ENCODE measurements around the gene ZMIZ1. TPM values are rescaled to one million over a fixed set of nuclear protein-coding genes. Genes with fewer than 3 reads are reported as not detected.

The ZMIZ1 gene
- total and polyA plus RNA-seq, 2 donors from 2014 or later: 14.2 to 97.6 TPM

DNA sequence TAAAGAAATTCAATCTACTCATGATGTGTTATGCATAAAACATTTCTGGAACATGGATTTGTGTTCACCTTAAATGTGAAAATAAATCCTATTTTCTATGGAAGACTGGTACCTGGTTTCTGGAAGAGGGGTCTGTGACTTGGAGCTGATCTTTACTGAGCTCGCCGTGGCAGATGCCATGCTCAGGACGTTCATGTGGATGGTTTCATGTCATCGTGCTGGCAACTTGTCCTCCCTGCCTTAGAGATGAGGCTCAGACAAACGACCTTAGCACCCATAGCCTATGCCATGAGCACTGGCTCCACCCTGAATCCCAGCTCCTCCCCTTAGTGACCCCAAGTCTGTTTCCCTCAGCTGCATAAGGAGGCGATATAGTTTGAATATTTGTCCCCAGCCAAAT, 285.8 kb downstream of the ZMIZ1 start:
- FAIRE-seq (no peak), DNase-seq (no peak)
- H3K36me3 ChIP-seq (ENCODE audit: control insufficient read depth in 2 of 3, insufficient read depth in 3 of 3, low read length in 3 of 3): peaks cover 7 to 45% (median 17%) of the 10 kb centered on the region in 3 donors

DNA sequence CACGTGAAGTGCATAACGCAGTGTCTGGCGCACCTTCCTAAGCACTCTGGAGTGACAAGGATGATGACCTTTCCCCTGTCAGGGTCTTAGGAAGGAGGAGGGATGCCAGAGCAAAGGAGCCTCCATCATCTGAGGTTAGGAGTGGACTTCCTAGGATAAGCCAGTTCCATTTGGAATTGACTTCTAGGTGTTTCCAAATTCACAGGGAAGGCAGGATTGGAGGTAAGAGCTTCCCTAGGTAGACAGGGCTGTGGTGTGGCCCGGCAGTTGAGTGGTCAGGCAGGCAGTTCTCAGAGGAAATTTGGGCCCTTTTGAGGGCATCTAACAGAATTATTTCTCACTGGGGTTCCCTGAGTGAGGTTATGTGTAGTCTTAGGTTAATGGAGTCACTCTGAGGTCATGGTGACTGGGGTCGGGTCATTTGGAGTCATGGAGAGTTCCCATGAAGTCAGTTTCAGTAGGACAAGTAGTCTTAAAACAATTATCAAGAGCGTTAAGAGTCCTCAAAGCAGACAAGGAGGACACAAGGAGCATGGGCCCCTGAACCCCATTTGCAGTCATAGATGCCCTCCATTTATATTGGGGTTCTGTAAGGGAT, 286.8 kb downstream of the ZMIZ1 start:
- no peak for FAIRE-seq
- Histone ChIP-seq H3K4me1 (ENCODE audit: control insufficient read depth in 2 of 3, insufficient read depth in 2 of 3, low read depth in 1 of 3, low read length in 3 of 3) (no peaks in the 10 kb centered on the region), H3K27ac (ENCODE audit: low read depth in 2 of 2, low read length in 2 of 2) (no peak overlapping the region), H3K9me3 (ENCODE audit: control insufficient read depth in 2 of 3, insufficient read depth in 1 of 3, low read length in 3 of 3) (no peaks in the 10 kb centered on the region), H3K9ac (ENCODE audit: low read length in 3 of 3) (no peak overlapping the region), H3K36me3 (ENCODE audit: control insufficient read depth in 2 of 3, insufficient read depth in 3 of 3, low read length in 3 of 3) (peaks cover 5 to 37% (median 17%) of the 10 kb centered on the region in 3 donors), H3K27me3 (ENCODE audit: control insufficient read depth, insufficient read depth, low read length) (no peaks in the 10 kb centered on the region), H3K4me3 (ENCODE audit: low read length in 3 of 3) (no peak overlapping the region)
- TF ChIP-seq, protein P1, sequence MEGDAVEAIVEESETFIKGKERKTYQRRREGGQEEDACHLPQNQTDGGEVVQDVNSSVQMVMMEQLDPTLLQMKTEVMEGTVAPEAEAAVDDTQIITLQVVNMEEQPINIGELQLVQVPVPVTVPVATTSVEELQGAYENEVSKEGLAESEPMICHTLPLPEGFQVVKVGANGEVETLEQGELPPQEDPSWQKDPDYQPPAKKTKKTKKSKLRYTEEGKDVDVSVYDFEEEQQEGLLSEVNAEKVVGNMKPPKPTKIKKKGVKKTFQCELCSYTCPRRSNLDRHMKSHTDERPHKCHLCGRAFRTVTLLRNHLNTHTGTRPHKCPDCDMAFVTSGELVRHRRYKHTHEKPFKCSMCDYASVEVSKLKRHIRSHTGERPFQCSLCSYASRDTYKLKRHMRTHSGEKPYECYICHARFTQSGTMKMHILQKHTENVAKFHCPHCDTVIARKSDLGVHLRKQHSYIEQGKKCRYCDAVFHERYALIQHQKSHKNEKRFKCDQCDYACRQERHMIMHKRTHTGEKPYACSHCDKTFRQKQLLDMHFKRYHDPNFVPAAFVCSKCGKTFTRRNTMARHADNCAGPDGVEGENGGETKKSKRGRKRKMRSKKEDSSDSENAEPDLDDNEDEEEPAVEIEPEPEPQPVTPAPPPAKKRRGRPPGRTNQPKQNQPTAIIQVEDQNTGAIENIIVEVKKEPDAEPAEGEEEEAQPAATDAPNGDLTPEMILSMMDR (IDR thresholded peaks at IDR 0.05; ENCODE audit: borderline replicate concordance, extremely low read depth, insufficient read depth): no peak
- intact Hi-C loops (cut with DNase I): no loop called here
- no peak for DNase-seq

More for the DNA sequence above, 285.8 kb downstream of the ZMIZ1 start:
- H3K9me3 ChIP-seq (ENCODE audit: control insufficient read depth in 2 of 3, insufficient read depth in 1 of 3, low read length in 3 of 3): no peaks in the 10 kb centered on the region
- intact Hi-C loops (cut with DNase I): no loop called here
- no peak overlapping the region for H3K4me3 ChIP-seq (ENCODE audit: low read length in 3 of 3)
- no peaks in the 10 kb centered on the region for H3K27me3 ChIP-seq (ENCODE audit: control insufficient read depth, insufficient read depth, low read length)
- no peaks in the 10 kb centered on the region for H3K4me1 ChIP-seq (ENCODE audit: control insufficient read depth in 2 of 3, insufficient read depth in 2 of 3, low read depth in 1 of 3, low read length in 3 of 3)
- TF ChIP-seq, protein P1 (IDR thresholded peaks at IDR 0.05; ENCODE audit: borderline replicate concordance, extremely low read depth, insufficient read depth): no peak
- H3K27ac ChIP-seq (ENCODE audit: low read depth in 2 of 2, low read length in 2 of 2): no peak overlapping the region
- no peak overlapping the region for H3K9ac ChIP-seq (ENCODE audit: low read length in 3 of 3)

DNA sequence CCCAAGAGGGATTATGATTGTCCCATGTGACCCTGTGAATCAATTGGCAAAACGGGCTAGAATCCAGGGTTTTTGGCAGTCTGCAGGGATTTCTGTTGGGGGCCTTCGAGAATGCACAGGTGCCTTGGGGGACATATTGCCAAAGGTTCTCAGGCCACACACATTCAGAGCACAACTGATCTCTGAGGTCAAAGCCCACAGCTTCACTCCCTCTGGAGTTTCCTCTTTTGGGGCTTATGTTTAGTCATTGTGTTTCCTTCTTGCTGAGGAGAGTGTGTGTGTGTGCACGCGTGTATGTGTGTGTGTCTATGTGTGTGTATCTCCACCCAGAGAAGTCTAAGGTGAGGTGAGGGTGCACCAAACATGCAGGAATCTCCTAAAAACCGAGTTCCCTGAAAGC, 287.3 kb downstream of the ZMIZ1 start:
- no peaks in the 10 kb centered on the region for H3K4me1 ChIP-seq (ENCODE audit: control insufficient read depth in 2 of 3, insufficient read depth in 2 of 3, low read depth in 1 of 3, low read length in 3 of 3)
- H3K27me3 ChIP-seq (ENCODE audit: control insufficient read depth, insufficient read depth, low read length): no peaks in the 10 kb centered on the region
- no peak overlapping the region for H3K9ac ChIP-seq (ENCODE audit: low read length in 3 of 3)
- peaks cover 5 to 33% (median 17%) of the 10 kb centered on the region in 3 donors for H3K36me3 ChIP-seq (ENCODE audit: control insufficient read depth in 2 of 3, insufficient read depth in 3 of 3, low read length in 3 of 3)
- H3K4me3 ChIP-seq (ENCODE audit: low read length in 3 of 3): no peak overlapping the region
- intact Hi-C loops (cut with DNase I): no loop called here
- DNase-seq (no peak), FAIRE-seq (no peak)
- TF ChIP-seq, protein P1 (IDR thresholded peaks at IDR 0.05; ENCODE audit: borderline replicate concordance, extremely low read depth, insufficient read depth): no peak
- H3K27ac ChIP-seq (ENCODE audit: low read depth in 2 of 2, low read length in 2 of 2): no peak overlapping the region
- no peaks in the 10 kb centered on the region for H3K9me3 ChIP-seq (ENCODE audit: control insufficient read depth in 2 of 3, insufficient read depth in 1 of 3, low read length in 3 of 3)

DNA sequence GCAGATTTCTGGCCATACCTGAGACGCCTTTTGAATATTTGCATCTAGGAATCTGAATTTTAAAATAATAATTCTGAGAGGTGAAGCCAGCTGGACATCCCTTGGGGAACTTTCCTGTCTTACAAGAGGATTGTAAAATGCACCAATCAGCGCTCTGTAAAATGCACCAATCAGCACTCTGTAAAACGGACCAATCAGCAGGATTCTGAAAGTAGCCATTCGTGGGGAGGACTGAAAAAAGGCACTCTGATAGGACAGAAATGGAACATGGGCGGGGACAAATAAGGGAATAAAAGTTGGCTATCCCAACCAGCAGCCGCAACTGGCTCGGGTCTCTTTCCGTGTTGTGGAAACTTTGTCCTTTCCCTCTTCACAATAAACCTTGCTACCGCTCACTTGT, 288.4 kb downstream of the ZMIZ1 start:
- intact Hi-C loops (cut with DNase I): no loop called here
- no peak overlapping the region for H3K9ac ChIP-seq (ENCODE audit: low read length in 3 of 3)
- no peak for FAIRE-seq
- no peak overlapping the region for H3K27ac ChIP-seq (ENCODE audit: low read depth in 2 of 2, low read length in 2 of 2)
- peaks cover 5 to 26% (median 14%) of the 10 kb centered on the region in 3 donors for H3K36me3 ChIP-seq (ENCODE audit: control insufficient read depth in 2 of 3, insufficient read depth in 3 of 3, low read length in 3 of 3)
- TF ChIP-seq, protein P1 (IDR thresholded peaks at IDR 0.05; ENCODE audit: borderline replicate concordance, extremely low read depth, insufficient read depth): no peak
- no peak overlapping the region for H3K4me3 ChIP-seq (ENCODE audit: low read length in 3 of 3)
- no peak for DNase-seq
- no peaks in the 10 kb centered on the region for H3K27me3 ChIP-seq (ENCODE audit: control insufficient read depth, insufficient read depth, low read length)
- no peaks in the 10 kb centered on the region for H3K4me1 ChIP-seq (ENCODE audit: control insufficient read depth in 2 of 3, insufficient read depth in 2 of 3, low read depth in 1 of 3, low read length in 3 of 3)
- H3K9me3 ChIP-seq (ENCODE audit: control insufficient read depth in 2 of 3, insufficient read depth in 1 of 3, low read length in 3 of 3): no peaks in the 10 kb centered on the region

Measured in kidney (tissue), 14 donors.